Hematopoietic multipotent progenitor cell treated with erythropoietin and hydrocortisone succinate and interleukin-3 and kit ligand, for 15 days (in vitro differentiated cells): Measurements from ENCODE around the gene NEURL2.
"Not testable (repeated sequence)": the region's sequence is repeated elsewhere in the genome, so short reads cannot be mapped to it uniquely, and the experiment has no call there.

Experiments
- DNase-seq: peaks from one replicate; pipeline ENCODE4 v3.0.0-alpha.2; 2015; ENCODE audit warnings: low spot score

Gene NEURL2

GRCh38 chr20:45898285-45898684, 7.3 kb upstream of the NEURL2 start:
- no peak for DNase-seq

- no peak for DNase-seq
Observed at GRCh38 chr20:45897692-45898091, 6.7 kb upstream of the NEURL2 start.

- DNase-seq, result no peak
Observed at GRCh38 chr20:45897289-45897688, 6.3 kb upstream of the NEURL2 start.

GRCh38 chr20:45896641-45897161, 5.7 kb upstream of the NEURL2 start:
- no peak for DNase-seq

GRCh38 chr20:45894797-45895196, 3.8 kb upstream of the NEURL2 start:
- no peak for DNase-seq

- DNase-seq, result no peak
Observed at GRCh38 chr20:45893831-45894230, 2.8 kb upstream of the NEURL2 start.

GRCh38 chr20:45892828-45893500, 2.0 kb upstream of the NEURL2 start:
- no peak for DNase-seq

- peak; percentile 43 for DNase-seq
Observed at GRCh38 chr20:45892049-45892825, 1.2 kb upstream of the NEURL2 start.

- DNase-seq, result peak; percentile 54
Observed at GRCh38 chr20:45890077-45890984, 677 bp downstream of the NEURL2 start.

- no peak for DNase-seq
Observed at GRCh38 chr20:45888681-45889080, 2.3 kb downstream of the NEURL2 start.

- no peak for DNase-seq
Observed at GRCh38 chr20:45887346-45887715, 3.7 kb downstream of the NEURL2 start, which contains the start of gene SPATA25. Gene SPATA25 (minus strand): TSS chr20:45887622. CDS start chr20:45887590, 32 bp downstream.

GRCh38 chr20:45886590-45887345, 4.2 kb downstream of the NEURL2 start:
- no peak for DNase-seq

- DNase-seq, result no peak
Observed at GRCh38 chr20:45883100-45883469, 7.9 kb downstream of the NEURL2 start.

GRCh38 chr20:45882469-45883099, 8.4 kb downstream of the NEURL2 start:
- no peak for DNase-seq

GRCh38 chr20:45880988-45881788, 9.8 kb downstream of the NEURL2 start, which contains the start of gene ZSWIM1:
Gene ZSWIM1 (plus strand): TSS chr20:45881227. CDS start chr20:45882593, 1,366 bp downstream.
- DNase-seq, result peak; percentile 100

- DNase-seq, result peak; percentile 83
Observed at GRCh38 chr20:45878076-45878761, 12.8 kb downstream of the NEURL2 start.

- no peak for DNase-seq
Observed at GRCh38 chr20:45874576-45874975, 16.4 kb downstream of the NEURL2 start.

GRCh38 chr20:45874104-45874481, 16.9 kb downstream of the NEURL2 start:
- DNase-seq, result not testable (repeated sequence)

GRCh38 chr20:45873409-45874103, 17.5 kb downstream of the NEURL2 start:
- DNase-seq, result no peak
